NCI-H82 (cell line): ENCODE measurements around the gene SDCCAG8.

Source experiments
- DNase-seq: peaks from one replicate; lab custom pipeline; 2025; lab: John Stamatoyannopoulos, UW

Gene SDCCAG8

DNA sequence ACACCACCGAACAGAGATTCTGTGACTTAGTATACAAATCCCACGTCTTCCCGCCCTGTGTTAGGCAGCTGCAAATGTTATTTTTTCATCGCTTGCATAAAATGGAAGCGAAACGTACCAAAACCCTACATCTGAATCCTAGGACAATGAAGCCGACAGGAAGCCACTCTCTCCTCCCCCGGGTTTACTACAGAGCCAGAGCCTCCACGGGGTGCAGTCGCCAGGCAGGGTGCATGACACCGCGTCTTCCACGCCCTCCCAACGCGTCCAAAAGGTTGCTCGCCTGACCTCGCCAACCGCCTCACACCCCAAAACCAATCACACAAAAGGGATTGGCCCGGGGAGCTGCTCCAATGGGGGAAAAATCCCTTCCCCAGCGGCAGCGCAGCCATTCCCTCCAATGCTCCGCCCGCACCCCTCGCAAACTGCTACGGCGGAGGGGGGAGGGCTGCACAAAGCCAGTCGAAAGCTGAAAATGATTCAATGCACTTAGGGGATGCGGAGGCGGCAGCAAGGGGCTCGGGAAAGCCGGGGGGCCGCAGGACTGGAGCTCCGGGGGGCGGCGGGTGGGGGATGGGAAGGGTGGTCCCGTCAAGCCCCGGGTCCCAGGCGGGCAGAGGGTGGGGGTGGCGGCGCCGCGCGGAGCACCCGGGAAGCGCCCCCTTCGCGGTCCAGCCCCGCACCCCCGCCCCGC, 1.5 kb upstream of the SDCCAG8 start:
- DNase-seq = peak; percentile 85

DNA sequence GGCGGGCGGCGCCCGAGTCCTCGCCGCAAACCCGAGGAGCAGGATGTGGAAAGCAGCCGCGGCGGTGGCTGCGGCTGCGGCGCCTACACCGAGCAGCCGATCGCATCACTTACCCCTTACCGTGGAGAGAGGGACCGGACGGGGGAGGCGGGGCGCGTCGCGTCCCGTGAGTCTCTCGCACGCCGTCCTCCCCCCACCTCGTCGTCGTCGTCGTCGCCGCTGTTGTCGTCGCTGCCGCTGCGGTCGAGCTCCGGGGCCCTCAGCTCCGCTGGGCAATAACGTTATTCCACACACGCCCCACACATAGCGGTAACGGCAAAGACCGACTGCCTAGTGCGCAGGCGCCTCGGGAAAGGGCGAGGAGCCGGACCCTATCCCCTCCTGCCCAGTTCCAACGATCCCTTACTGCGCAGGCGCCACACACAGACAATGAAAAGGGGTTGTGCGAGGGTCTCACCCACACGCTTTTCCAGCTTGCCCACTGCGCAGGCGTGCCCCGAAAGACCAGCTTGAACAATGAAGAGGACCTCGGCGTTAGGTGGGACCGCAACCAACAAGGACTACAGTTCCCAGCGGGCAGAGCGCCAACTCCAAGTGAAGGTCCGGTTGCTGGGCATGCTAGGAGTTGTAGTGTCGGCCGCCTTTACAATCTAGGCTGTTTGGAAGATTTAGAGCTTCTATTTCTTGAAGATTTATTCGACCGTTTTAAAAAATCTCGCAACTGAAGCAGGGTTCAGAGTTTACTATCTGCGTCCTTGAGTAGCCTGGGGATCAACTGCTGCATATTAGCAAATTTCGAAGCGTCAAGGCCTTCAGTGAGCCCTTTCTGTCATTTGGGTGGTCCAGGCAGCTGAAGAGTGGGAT, 682 bp upstream of the SDCCAG8 start, which contains the start of gene CEP170:
Gene CEP170, minus strand, starts transcription at position 355 of the 864 bp plus-strand sequence. CDS start 30,001 bp downstream, outside the sequence.
- peak; percentile 100 for DNase-seq

DNA sequence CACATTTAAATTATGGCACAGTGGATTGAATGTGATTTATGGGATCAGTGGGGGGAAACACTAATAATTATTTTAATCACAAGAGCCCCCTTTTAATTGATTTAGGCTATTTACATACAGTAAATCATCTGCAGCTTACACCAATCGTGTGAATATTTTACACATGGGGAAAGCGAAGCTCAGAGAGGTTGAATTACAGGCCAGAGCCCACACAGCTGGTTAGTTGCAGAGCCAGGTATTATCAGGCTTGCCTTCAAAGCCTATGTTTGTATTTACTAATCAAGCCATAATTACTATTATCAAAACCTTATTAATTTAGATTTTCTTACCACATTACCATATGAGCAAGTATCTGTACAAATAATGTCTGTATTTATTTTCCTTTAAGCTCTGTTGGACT, 749 bp downstream of the SDCCAG8 start:
- peak; percentile 50 for DNase-seq

DNA sequence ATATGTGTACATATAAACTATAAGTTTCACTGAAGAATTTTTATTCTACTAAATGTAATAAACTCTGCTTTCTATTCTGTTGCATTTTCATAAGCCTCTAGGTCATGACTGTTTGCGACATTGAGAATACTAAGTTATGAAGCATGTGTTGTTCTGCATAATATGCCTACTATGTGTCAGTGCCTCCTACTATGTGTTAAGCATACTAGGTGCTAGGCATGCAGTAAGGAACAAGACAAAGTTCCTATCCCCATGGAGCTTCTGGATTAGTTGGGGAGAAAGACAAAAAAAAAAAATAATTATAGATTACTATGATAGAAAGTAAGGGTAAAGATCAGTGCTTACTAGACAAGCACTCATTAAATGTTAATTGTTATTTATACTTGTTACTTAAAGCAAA, 1.3 kb downstream of the SDCCAG8 start:
- DNase-seq = no peak

DNA sequence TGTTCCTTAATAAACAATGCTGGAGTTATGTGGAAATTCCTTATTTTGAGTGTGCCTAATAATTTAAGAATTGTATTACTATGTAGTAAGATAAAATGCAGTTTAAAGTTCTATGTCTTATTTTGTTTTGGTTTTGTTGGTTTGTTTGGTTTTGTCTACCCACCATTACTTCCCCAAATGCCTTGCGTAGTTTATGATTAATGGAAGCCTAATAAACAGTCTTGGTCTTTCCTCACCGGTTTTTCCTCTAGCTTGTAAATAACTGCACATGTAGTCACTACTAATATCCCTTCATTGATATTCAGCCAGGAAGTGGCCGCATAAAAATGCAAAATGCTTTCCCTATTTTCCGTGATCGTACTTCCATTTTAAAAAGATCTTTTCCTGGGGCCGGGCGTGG, 2.9 kb downstream of the SDCCAG8 start:
- no peak for DNase-seq

DNA sequence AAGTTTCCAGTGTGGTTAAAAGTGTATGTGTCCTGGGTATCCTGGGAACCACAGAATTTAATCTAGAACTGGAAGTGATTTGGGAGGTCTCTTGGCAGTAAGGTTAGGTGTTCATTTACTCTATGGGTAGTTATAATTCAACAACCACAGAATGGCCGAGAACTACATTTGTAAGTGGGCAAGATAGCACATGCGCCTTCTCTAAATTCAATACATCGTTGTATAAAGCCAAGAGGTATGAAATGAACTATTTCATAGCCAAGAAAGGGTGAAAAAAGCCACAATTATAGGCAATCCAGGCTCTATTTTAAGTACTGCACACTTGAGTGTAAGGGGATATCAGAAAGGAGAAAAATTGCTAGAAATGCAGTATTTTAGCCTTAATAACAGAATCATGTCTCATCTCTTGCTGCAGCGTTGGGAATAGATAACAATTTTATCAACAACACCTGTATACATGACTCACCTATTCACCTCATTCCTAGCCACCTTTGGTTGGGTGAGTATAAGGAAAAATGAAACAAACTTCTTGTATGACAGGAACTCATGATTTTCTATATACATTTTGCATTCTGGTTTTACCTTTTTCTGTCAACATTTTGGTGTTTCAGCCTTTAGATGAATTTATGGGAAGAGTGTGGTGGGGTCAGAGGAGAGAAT, 4.5 kb downstream of the SDCCAG8 start:
- DNase-seq = no peak

DNA sequence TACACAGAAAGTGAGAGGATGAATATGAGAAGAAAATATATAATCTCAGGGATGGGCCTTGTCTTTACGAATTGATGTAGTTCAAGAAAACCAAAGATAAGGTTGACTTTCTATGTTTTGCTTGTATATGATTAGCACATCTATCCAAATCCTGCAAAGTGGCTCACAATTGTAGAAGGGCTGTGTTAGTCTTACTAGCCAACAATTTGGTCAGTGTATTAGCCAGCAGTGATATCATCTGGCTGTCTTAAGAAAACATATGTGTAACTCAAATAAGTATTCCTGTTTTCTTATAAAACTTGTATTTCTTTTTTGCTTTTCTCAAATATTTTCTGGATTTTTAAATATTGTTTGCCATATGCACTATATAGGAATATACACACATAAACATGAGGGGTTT, 5.5 kb downstream of the SDCCAG8 start:
- DNase-seq = no peak

DNA sequence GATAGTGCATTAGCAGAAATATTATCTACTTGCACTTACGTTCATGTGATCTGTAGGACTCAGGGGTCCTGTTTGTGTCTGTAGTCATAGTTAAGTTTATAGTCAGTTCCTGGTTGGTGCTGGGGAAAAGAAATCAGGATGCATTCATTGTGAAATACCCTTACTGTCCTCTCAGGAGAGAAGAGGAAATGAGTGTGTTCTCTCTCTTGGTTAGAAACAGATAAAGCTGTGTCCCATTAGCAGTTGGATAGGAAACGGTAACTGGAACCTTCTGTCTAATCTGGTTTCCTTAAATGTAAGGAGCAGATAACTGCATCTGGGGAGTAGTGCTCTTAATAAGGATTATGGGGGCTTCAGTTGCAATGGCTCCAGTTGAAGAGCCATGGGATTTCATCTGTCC, 8.9 kb downstream of the SDCCAG8 start:
- peak; percentile 86 for DNase-seq

DNA sequence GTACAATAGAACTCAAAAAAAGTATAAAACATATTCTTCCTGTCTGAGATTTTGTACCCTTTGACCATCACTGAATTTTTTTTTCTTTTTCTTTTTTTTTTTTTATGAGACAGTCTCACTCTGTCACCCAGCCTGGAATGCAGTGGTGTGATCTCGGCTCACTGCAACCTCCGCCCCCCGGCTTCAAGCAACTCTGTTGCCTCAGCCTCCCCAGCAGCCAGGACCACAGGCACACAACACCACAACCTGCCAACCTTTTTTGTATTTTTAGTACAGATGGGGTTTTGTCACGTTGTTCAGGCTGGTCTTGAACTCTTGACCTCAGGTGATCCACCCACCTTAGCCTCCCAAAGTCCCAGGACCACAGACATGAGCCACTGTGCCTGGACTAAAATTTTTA, 10.4 kb downstream of the SDCCAG8 start:
- no peak for DNase-seq

DNA sequence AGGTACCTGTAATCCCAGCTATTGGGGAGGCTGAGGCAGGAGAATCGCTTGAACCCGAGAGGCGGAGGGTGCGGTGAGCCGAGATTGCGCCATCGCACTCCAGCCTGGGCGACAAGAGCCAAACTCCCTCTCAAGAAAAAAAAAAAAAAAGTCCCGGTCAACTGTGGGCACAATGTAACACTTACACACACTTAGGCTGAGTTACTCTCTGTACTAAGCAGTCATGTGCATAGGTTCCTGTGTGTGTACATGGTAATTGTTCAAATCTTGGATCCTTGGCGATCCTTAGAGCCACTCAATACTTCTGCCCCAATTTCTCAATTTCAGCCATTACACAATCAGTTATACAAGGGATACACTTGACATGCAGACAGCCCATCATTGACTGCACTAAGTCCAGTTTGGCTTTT, 11.6 kb downstream of the SDCCAG8 start:
- DNase-seq = no peak

DNA sequence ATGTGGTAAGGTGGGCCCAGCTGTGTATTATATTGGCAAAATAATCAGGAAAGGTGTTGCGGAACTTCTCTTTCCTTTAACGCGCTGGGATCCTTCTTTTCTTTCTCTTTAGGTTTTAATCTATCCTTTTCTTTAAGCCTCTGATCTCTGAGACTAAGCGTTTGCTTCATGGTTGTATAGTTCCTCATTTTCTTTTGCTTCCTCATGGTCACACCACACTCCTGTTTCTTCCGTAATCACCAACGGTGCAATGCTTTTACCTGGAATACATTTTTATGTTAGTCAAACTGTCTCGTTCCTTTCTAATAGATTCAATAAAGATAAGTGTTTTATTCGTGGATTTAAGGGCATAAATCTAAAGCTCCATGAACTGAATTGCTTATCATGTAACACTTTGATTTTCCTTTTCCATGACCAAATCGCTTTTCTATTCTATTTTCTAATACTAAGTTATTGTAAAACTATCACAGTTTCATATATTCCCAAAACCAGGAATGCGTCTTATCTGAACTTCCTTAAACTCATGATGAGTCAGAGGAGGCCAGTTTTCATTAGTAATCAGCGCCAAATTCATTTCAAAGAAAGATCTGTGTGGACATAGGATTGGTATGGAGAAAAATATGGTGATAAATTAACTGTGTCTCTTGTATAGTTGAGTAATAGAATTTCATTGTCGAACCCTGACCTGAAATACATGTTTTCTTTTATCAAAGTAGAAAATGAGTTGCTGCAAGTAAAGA, 12.2 kb downstream of the SDCCAG8 start:
- no peak for DNase-seq

DNA sequence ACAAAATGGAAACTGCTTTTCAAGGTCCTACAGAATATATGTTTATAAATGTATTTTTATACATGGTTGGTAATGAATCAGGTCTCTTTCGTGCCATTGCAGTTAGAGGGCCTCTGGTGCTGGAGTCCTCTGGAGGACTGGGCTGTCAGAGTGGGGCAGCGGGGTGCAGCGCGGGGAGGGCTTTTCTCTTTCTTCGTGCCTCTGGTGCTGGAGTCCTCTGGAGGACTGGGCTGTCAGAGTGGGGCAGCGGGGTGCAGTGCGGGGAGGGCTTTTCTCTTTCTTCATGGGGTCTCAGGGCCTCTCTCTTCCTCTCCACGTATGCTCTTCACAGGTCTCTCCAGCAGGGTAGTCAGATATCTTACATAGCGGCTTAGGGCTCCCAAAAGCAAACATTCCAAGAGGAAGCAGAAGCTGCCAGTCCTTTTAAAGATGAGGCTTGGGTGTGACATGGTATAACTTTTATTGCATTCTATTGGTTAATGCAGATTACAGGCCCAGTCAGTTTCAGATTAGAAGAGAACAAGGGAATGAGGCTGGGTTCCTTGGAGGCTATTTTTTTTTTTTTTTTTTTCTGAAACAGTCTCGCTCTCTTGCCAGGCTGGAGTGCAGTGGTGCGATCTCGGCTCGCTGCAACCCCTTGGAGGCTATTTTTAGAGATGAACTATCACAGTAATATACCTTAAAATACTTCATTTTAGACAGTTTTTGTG, 13.1 kb downstream of the SDCCAG8 start:
- no peak for DNase-seq

DNA sequence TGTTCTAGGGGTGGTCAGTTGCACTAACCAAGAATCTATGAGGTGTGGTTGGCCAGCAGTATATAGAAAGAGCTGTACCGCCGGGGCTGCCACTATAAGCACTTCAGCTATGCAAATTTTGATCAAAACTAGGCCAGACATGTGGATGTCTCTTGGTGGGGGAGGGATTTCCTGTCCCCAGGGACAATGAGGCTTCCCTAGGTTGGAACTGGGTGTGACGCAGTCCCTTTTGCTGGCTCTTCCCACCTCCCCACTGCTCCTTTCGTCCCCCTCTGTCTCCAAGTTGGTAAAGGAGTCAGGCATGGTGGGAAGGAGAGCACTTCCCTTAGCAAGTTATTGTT, 13.6 kb downstream of the SDCCAG8 start:
- DNase-seq = peak; percentile 34

DNA sequence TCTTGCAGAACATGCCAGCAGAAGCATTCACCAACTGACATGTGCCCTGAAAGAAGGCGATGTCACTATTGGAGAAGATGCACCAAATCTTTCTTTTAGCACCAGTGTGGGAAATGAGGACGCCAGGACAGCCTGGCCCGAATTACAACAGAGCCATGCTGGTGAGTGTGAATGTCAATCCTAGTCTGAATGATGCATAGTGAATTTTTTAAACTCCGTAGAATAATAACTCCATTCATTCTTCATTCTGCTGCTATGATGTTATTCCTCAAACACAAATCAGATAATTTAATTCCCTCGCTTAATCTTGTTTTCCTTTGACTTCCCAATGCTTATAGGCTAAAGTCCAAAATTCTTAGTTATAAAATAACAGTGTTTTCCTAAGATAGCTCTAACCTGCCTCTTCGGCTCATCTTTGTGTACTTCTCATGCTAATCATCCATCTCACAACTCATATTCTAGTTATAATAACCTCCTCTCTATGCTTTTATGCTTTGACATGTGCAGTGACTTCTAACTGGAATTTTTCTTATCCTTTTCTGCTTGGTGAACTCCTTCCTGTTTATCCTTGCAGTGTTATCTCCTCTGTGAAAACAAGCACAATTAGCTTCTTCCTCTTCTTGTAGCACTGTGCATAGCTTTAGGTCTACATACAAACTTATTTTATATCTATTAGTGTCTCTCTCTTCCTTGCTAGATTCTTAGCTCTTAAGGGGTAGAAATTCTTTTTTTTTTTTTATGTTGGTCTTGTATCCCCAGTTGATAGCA, 14.4 kb downstream of the SDCCAG8 start:
- no peak for DNase-seq

DNA sequence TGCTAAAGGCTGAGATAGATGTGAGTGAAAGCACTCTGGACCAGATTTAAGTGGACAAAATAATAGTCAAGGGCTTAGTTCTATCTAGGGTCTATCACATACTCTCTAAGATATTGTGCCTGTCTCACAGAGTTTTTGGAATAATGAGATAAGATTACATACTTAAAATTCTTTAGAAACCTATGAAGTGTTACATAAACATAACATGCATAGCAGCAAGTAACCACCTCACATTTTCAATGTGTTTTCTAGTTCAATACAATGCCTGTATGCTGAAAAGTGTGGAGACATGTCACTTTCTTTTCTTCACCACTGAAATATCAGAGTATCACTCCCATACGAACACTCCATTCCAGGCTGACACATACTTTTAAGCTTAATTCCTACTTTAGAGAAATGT, 16.2 kb downstream of the SDCCAG8 start:
- DNase-seq = no peak

DNA sequence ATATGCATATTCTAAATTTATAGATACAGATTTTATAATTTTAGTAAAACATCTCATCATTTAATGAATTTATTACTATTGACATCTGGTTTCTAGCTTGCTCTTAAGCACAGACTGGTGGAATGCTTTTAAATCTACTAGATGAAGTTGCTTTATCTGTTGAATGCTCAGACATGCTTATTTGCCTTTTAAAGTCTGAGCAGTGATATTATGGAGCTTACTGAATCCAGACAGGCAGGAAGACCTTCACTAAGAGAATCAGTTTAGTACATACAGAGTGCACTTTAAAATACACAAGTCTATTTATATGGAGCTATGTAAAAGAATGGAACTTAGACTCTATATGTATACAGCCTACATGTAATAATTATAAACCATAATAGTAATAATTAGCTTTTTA, 16.6 kb downstream of the SDCCAG8 start:
- DNase-seq = no peak

DNA sequence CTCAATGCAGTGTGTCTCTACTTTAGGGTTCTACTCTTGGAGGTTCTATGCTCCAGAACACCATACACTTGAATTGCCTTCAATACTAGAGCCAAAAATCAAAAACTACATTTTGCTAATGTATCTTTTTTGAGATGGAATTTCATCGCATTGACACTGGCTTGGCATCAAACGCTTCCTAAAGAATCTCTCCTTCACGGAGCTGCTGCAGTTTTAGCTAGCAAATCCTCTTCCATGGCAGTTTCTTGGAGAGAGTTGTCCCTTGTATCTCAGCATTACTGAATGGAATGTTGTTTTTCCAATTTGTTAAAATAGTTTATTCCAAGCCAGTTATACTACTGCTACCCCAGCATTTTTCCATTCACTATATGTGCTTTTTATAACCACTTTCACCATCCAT, 17.7 kb downstream of the SDCCAG8 start:
- DNase-seq = no peak

DNA sequence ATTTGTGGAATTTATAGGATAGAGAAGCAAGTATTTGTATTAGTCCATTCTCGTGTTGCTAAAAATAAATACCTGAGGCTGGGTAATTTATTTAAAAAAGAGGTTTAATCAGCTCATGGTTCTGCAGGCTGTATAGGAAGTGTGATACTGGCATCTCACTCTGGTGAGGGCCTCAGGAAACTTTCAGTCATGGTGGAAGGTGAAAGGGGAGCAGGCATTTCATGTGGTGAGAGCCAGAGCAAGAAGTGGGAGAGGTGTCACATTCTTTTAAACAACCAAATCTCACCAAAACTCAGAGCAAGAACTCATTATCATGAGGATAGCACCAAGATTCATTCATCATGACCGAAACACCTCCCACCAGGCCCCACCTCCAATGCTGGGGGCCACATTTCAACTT, 18.1 kb downstream of the SDCCAG8 start:
- DNase-seq = no peak

DNA sequence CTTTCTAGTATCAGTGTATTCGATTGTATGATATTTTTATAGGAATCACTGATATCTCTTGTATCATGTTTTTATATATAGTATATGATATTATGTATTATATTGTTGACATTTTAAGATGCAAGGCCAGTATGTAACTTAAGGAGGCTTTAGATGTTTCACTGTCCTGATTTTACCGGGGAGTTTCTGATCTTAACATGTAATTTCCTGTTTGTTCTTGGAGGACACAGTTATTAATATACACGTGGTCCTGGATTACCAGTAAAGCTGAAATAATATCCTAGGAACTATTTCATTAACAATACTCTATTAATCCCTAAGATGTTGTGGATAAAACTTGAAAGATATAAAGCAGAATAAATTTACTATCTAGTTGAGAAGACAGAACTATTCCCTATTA, 19.5 kb downstream of the SDCCAG8 start:
- no peak for DNase-seq

DNA sequence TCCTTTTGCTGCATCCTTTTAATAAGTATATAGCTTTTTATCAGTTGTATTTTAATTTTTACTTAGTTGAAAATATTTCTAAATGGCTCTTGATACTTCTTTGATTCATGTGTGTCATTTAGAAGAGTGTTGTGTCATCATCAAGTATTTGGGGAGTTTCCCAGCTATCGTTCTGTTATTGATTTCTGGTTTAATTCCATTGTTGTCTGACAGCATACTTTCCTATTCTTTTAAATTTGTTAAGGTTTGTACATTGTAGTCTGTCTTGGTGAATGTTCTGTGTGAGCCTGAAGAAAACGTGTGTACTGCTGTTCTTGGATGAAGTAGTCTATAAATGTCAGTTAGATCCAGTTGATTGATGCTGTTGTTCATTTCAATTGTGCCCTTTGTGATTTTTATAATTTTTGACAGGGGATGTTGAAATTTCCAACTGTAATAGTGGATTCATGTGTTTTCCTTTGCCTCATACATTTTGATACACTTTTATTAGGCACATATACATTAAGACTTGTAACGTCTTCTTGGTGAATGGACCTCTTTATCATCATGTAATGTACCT, 24.8 kb downstream of the SDCCAG8 start:
- no peak for DNase-seq

DNA sequence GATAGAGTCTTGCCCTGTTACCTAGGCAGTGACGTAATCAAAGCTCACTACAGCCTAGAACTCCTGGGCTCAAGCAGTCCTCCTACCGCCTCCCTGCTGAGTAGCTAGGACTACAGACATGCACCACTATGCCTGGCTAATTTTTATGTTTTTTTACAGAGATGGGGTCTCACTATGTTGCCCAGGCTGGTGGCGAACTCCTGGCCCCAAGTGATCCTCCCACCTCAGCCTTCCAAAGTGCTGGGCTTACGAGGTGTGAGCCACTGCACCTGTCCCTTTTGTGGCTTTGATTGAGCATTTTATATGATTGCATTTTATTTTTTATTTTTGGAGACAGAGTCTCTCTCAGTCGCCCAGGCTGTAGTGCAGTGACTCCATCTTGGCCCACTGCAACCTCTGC, 25.8 kb downstream of the SDCCAG8 start:
- no peak for DNase-seq
